Motor neuron (in vitro differentiated cells): ENCODE data around the gene SBF2. TPM values are rescaled to one million over a fixed set of nuclear protein-coding genes. Genes with fewer than 3 reads are reported as not detected.
"Not testable (repeated sequence)": the region's sequence is repeated elsewhere in the genome, so short reads cannot be mapped to it uniquely, and the experiment has no call there.

ENCODE experiments used
- ATAC-seq, 8 experiments: fragments of 200-7000 bp; cut with Tn5 transposase; replicated peaks in 6 of 8; 2 replicates each; pipeline ENCODE4 v1.8.0; 2021; ENCODE audit warnings: mild to moderate bottlenecking in 8 of 8, moderate library complexity in 8 of 8
- H3K27ac ChIP-seq, 2 donors: fragments of 250-450 bp; sonication (Bioruptor Pico); 2 replicates each; pipeline ENCODE4 v1.9.0; 2021; ENCODE audit warnings: antibody characterized with exemption in 2 of 2, mild to moderate bottlenecking in 2 of 2, moderate library complexity in 1 of 2
- H3K4me1 ChIP-seq, 2 donors: fragments of 250-450 bp; sonication (Bioruptor Pico); replicated peaks in 1 of 2; 2 replicates each; pipeline ENCODE4 v1.6.1; 2021; ENCODE audit warnings: antibody characterized with exemption in 2 of 2, mild to moderate bottlenecking in 2 of 2, moderate library complexity in 1 of 2
- H3K4me3 ChIP-seq, 5 donors: fragments of 250-450 bp; sonication (Bioruptor Pico); 2 replicates each; pipeline ENCODE4 v1.9.0; 2021; ENCODE audit warnings: antibody characterized with exemption in 5 of 5, mild to moderate bottlenecking in 5 of 5, moderate library complexity in 4 of 5
- WGBS, 10 experiments: fragments of 450-650 bp; shearing (Covaris generic); methylation state at CpG; one replicate each; pipeline ENCODE4 v1.0.0; 2022; 5-methylcytosine and 5-hydroxymethylcytosine counted together
- in situ Hi-C, 9 experiments: fragments of 400-800 bp; cut with MboI; loops; one replicate each; pipeline ENCODE4 v1.15.0; 2021; ENCODE audit warnings: low sequenced_read_pairs in 9 of 9, low pct_unique_long_range_greater_than_20kb in 2 of 9; ENCODE audit not compliant: unreplicated experiment in 9 of 9
- total RNA-seq, 8 experiments: library from RNA; unstranded; fragments of 300-600 nt; gene quantifications; 2 replicates each; pipeline versions ENCODE4 v1.2.3 to v1.2.4, GENCODE V29; 2022

The SBF2 gene
- total RNA-seq, 8 experiments from 2014 or later = 31.8 to 66.3 (median 44.6) TPM

GRCh38 chr11:9941991-9942390 is 352.0 kb downstream of the SBF2 start:
- ATAC-seq = no peak
- no peak overlapping the region for H3K27ac ChIP-seq
- in situ Hi-C loops = no loop called here
- H3K4me1 ChIP-seq = no peaks in the 10 kb centered on the region
- H3K4me3 ChIP-seq = no peak overlapping the region
- 83 to 100% (median 100%) methylated on average over 1 to 4 of the region's 5 CpGs; no CpG with 5 or more reads in 1 of the 10 experiments for WGBS, 10 experiments

GRCh38 chr11:9939150-9939549 is 354.9 kb downstream of the SBF2 start:
- H3K27ac ChIP-seq, ATAC-seq, in situ Hi-C loops, H3K4me1 ChIP-seq, H3K4me3 ChIP-seq: not testable (repeated sequence)
- 83 to 100% (median 91%) methylated on average over 3 to 9 of the region's 11 CpGs; no CpG with 5 or more reads in 3 of the 10 experiments for WGBS, 10 experiments

GRCh38 chr11:9936754-9937153 is 357.3 kb downstream of the SBF2 start:
- no peak overlapping the region for H3K4me3 ChIP-seq
- in situ Hi-C loops = no loop called here
- no peak overlapping the region for H3K27ac ChIP-seq
- ATAC-seq = no peak
- no peaks in the 10 kb centered on the region for H3K4me1 ChIP-seq

DNA sequence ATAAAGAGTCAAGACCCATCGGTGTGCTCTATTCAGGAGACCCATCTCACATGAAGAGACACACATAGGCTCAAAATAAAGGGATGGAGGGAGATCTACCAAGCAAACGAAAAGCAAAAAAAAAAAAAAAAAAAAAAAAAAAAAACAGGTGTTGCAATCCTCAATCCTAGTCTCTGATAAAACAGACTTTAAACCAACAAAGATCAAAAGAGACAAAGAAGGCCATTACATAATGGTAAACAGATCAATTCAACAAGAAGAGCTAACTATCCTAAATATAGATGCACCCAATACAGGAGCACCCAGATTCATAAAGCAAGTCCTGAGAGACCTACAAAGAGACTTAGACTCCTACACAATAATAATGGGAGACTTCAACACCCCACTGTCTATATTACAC is 361.2 kb downstream of the SBF2 start:
- in situ Hi-C loops, H3K4me1 ChIP-seq, H3K4me3 ChIP-seq, H3K27ac ChIP-seq, ATAC-seq: not testable (repeated sequence)
- WGBS, 10 experiments = 51 to 100% (median 80%) methylated on average over 1 to 2 of the region's 2 CpGs; no CpG with 5 or more reads in 3 of the 10 experiments

- H3K27ac ChIP-seq, in situ Hi-C loops, H3K4me1 ChIP-seq, H3K4me3 ChIP-seq: not testable (repeated sequence)
- 50 to 100% (median 83%) methylated on average over 1 to 11 of the region's 14 CpGs; no CpG with 5 or more reads in 3 of the 10 experiments for WGBS, 10 experiments
- peak in 4 of 8 experiments; percentile 27 to 44 (median 42) for ATAC-seq
Measured at GRCh38 chr11:9930562-9931331, 363.3 kb downstream of the SBF2 start.

- 100% methylated on average over 1 of the region's 1 CpG for WGBS, 10 experiments
- no peak overlapping the region for H3K27ac ChIP-seq
- in situ Hi-C loops = no loop called here
- ATAC-seq = no peak
- H3K4me1 ChIP-seq = no peaks in the 10 kb centered on the region
- H3K4me3 ChIP-seq = no peak overlapping the region
Measured at GRCh38 chr11:9927670-9928069, 366.3 kb downstream of the SBF2 start.

DNA sequence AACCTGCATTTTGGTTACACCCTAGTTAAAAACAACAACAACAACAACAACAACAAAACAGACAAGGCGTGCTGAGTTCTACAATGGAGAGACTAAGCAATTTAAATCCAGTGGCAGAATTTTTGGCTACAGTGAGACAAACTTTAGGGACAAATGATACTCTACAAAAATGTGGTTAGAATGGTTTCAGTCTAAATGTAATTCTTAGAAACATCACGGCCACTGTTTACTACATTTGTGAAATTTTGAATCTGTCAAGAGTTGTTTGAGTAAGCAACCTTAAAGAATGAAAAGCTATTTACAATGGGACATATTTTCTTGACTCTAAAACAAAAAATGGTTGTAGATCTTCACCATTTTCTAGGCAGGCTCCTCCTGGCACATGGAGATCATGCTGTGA is 370.7 kb downstream of the SBF2 start:
- Histone ChIP-seq H3K4me3 (no peak overlapping the region), H3K4me1 (no peaks in the 10 kb centered on the region), H3K27ac (no peak overlapping the region)
- in situ Hi-C loops = no loop called here
- WGBS, 10 experiments = 57 to 100% (median 84%) methylated on average over 1 to 2 of the region's 2 CpGs; no CpG with 5 or more reads in 3 of the 10 experiments
- ATAC-seq = no peak

GRCh38 chr11:9922806-9923205 is 371.2 kb downstream of the SBF2 start:
- WGBS, 10 experiments = 20 to 84% (median 38%) methylated on average over 1 to 4 of the region's 4 CpGs; no CpG with 5 or more reads in 3 of the 10 experiments
- Histone ChIP-seq H3K4me3 (no peak overlapping the region), H3K27ac (no peak overlapping the region), H3K4me1 (no peaks in the 10 kb centered on the region)
- in situ Hi-C loops = no loop called here
- no peak for ATAC-seq

- no peak for ATAC-seq
- H3K4me1 ChIP-seq = no peaks in the 10 kb centered on the region
- WGBS, 10 experiments = 60 to 100% (median 96%) methylated on average over 1 to 3 of the region's 3 CpGs
- no peak overlapping the region for H3K27ac ChIP-seq
- in situ Hi-C loops = no loop called here
- H3K4me3 ChIP-seq = no peak overlapping the region
Measured at GRCh38 chr11:9916480-9916879, 377.5 kb downstream of the SBF2 start.

GRCh38 chr11:9914064-9914463 is 380.0 kb downstream of the SBF2 start:
- Histone ChIP-seq H3K4me1 (no peaks in the 10 kb centered on the region), H3K27ac (no peak overlapping the region), H3K4me3 (no peak overlapping the region)
- in situ Hi-C loops = no loop called here
- 36 to 100% (median 70%) methylated on average over 1 to 2 of the region's 2 CpGs for WGBS, 10 experiments
- no peak for ATAC-seq

DNA sequence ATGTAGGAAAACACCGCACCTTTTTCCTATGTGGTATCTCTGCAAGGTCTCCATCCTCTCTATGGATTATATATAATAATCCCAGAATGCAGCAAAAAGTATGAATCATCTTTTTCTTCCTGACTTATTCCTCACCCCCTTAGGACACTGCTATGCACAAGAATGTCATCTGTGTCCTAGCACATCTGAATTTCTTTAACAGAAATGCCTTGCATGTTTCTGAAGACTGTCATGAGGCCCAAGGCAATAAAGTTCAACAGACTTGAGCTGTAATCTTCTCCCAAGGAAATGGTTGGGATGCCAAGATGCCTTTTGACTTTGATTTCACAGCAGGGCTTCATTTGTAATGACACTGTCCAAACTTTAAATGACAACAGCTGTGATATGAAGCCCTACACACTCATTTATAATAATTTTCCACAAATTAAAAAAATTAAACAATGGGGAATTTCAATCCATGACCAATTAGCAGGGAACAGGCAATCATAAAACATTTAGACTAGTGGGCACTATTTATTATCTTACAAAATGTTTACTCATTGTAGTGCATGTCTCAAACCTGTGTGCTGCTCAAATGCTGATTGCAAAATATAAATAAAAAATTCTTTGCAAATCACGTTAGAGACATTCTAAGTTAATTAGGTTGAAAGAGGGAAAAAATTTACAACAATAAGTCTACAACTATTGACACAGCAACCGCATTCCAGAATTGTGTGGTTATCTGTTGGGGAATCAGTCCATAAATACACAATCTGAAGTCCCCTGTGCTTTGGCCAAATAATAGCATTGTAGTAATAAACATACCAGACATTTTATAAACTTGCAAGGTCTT is 387.8 kb downstream of the SBF2 start:
- Histone ChIP-seq H3K27ac (no peak overlapping the region), H3K4me3 (no peak overlapping the region), H3K4me1 (peaks cover 3 to 4% of the 10 kb centered on the region in 2 donors)
- WGBS, 10 experiments = 0 to 81% (median 33%) methylated on average over 2 to 3 of the region's 3 CpGs
- in situ Hi-C loops = no loop called here
- ATAC-seq = peak in 5 of 8 experiments; percentile 25 to 99 (median 96)

- peak in 2 of 8 experiments; percentile 8 to 9 for ATAC-seq
- in situ Hi-C loops = no loop called here
- no peak overlapping the region for H3K27ac ChIP-seq
- H3K4me1 ChIP-seq = peaks cover 3 to 4% of the 10 kb centered on the region in 2 donors
- WGBS, 10 experiments = 0 to 20% (median 0%) methylated on average over 1 of the region's 1 CpG; no CpG with 5 or more reads in 5 of the 10 experiments
- no peak overlapping the region for H3K4me3 ChIP-seq
Measured at GRCh38 chr11:9905501-9905951, 388.5 kb downstream of the SBF2 start.

DNA sequence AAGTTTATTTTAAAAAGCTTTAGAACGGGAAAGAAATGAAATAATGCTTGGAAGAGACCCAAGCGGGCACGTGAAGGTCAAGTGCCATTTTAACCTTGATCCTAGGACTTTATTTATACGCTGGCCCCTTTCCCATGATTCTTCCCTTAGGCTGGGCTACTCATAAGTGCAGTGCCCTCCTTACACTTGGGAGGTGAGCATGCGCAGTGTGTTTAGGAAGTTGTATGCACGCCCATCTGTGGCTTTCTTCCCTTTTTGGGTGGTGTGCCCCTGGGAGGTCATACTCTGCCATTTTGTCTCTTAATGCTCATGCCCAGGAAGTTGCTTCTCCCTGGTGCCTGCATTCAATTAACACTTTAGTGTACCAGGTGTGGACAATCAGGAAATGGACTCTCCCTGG is 390.4 kb downstream of the SBF2 start:
- WGBS, 10 experiments = 78 to 100% (median 93%) methylated on average over 1 to 6 of the region's 6 CpGs; no CpG with 5 or more reads in 1 of the 10 experiments
- no peak for ATAC-seq
- H3K4me3 ChIP-seq = no peak overlapping the region
- no peak overlapping the region for H3K27ac ChIP-seq
- in situ Hi-C loops = no loop called here
- peaks cover 3 to 4% of the 10 kb centered on the region in 2 donors for H3K4me1 ChIP-seq
